ENCODE results near the gene RNASE1. TPM values are rescaled to one million over a fixed set of nuclear protein-coding genes. Genes with fewer than 3 reads are reported as not detected.

RNASE1 gene
- total RNA-seq, 6 experiments from 2014 or later = not detected

GRCh38 chr14:20803223-20803622, 579 bp upstream of the RNASE1 start:
- H3K36me3 Mint-ChIP-seq (ENCODE audit: low read depth) = no peaks in the 10 kb centered on the region
- no peaks in the 10 kb centered on the region for H3K9me3 Mint-ChIP-seq
- no peak overlapping the region for H3K4me3 Mint-ChIP-seq
- no peak for DNase-seq
- no peaks in the 10 kb centered on the region for H3K4me1 Mint-ChIP-seq (ENCODE audit: low read depth)
- no peak for TF ChIP-seq CTCF (IDR thresholded peaks at IDR 0.05)
- H3K27ac Mint-ChIP-seq = no peak overlapping the region
- H3K27me3 Mint-ChIP-seq (ENCODE audit: insufficient read depth) = peaks cover 14% of the 10 kb centered on the region

GRCh38 chr14:20801726-20802125, 918 bp downstream of the RNASE1 start:
- H3K4me3 Mint-ChIP-seq = no peak overlapping the region
- H3K27ac Mint-ChIP-seq = no peak overlapping the region
- no peak for DNase-seq
- no peaks in the 10 kb centered on the region for H3K36me3 Mint-ChIP-seq (ENCODE audit: low read depth)
- no peak for TF ChIP-seq CTCF (IDR thresholded peaks at IDR 0.05)
- H3K9me3 Mint-ChIP-seq = no peaks in the 10 kb centered on the region
- no peaks in the 10 kb centered on the region for H3K4me1 Mint-ChIP-seq (ENCODE audit: low read depth)
- H3K27me3 Mint-ChIP-seq (ENCODE audit: insufficient read depth) = peaks cover 14% of the 10 kb centered on the region

- no peak for DNase-seq
- Mint-ChIP-seq H3K4me1 (ENCODE audit: low read depth) (no peaks in the 10 kb centered on the region), H3K4me3 (no peak overlapping the region), H3K9me3 (no peaks in the 10 kb centered on the region), H3K27me3 (ENCODE audit: insufficient read depth) (peaks cover 11% of the 10 kb centered on the region), H3K27ac (no peak overlapping the region), H3K36me3 (ENCODE audit: low read depth) (no peaks in the 10 kb centered on the region)
- no peak for TF ChIP-seq CTCF (IDR thresholded peaks at IDR 0.05)
Observed at GRCh38 chr14:20799892-20800544, 2.6 kb downstream of the RNASE1 start.

GRCh38 chr14:20799456-20799891, 3.2 kb downstream of the RNASE1 start:
- no peak overlapping the region for H3K27ac Mint-ChIP-seq
- no peak for DNase-seq
- TF ChIP-seq CTCF (IDR thresholded peaks at IDR 0.05) = no peak
- H3K27me3 Mint-ChIP-seq (ENCODE audit: insufficient read depth) = peaks cover 11% of the 10 kb centered on the region
- no peak overlapping the region for H3K4me3 Mint-ChIP-seq
- H3K9me3 Mint-ChIP-seq = no peaks in the 10 kb centered on the region
- H3K4me1 Mint-ChIP-seq (ENCODE audit: low read depth) = no peaks in the 10 kb centered on the region
- H3K36me3 Mint-ChIP-seq (ENCODE audit: low read depth) = no peaks in the 10 kb centered on the region

GRCh38 chr14:20798932-20799331, 3.7 kb downstream of the RNASE1 start:
- no peak overlapping the region for H3K4me3 Mint-ChIP-seq
- no peaks in the 10 kb centered on the region for H3K9me3 Mint-ChIP-seq
- no peaks in the 10 kb centered on the region for H3K4me1 Mint-ChIP-seq (ENCODE audit: low read depth)
- no peak for DNase-seq
- no peak overlapping the region for H3K27ac Mint-ChIP-seq
- H3K36me3 Mint-ChIP-seq (ENCODE audit: low read depth) = no peaks in the 10 kb centered on the region
- TF ChIP-seq CTCF (IDR thresholded peaks at IDR 0.05) = no peak
- H3K27me3 Mint-ChIP-seq (ENCODE audit: insufficient read depth) = peaks cover 11% of the 10 kb centered on the region

All from HFFc6 (cell line).